IPS DF 19.7 (cell line): ENCODE results near the gene GMDS.

Source experiments
- DNase-seq: peaks from one replicate; pipeline ENCODE4 v3.0.0-alpha.2; 2013; ENCODE audit warnings: low read depth, low spot score

The GMDS gene

GRCh38 chr6:2133716-2134310, 111.6 kb downstream of the GMDS start:
- DNase-seq, result no peak

- no peak for DNase-seq
Measured at GRCh38 chr6:2132916-2133315, 112.5 kb downstream of the GMDS start.

GRCh38 chr6:2132416-2132815, 113.0 kb downstream of the GMDS start:
- no peak for DNase-seq

GRCh38 chr6:2129182-2129621, 116.2 kb downstream of the GMDS start:
- no peak for DNase-seq

- DNase-seq, result no peak
Measured at GRCh38 chr6:2127484-2127911, 117.9 kb downstream of the GMDS start.

GRCh38 chr6:2126351-2126750, 119.1 kb downstream of the GMDS start:
- no peak for DNase-seq

GRCh38 chr6:2125158-2125557, 120.2 kb downstream of the GMDS start:
- no peak for DNase-seq

- no peak for DNase-seq
Measured at GRCh38 chr6:2124260-2124709, 121.1 kb downstream of the GMDS start.

- no peak for DNase-seq
Measured at GRCh38 chr6:2120912-2121311, 124.5 kb downstream of the GMDS start.

GRCh38 chr6:2119275-2119674, 126.1 kb downstream of the GMDS start:
- no peak for DNase-seq

- no peak for DNase-seq
Measured at GRCh38 chr6:2118136-2118535, 127.3 kb downstream of the GMDS start.

GRCh38 chr6:2117447-2117846, 128.0 kb downstream of the GMDS start:
- DNase-seq, result no peak

GRCh38 chr6:2116496-2116895, 128.9 kb downstream of the GMDS start:
- DNase-seq, result no peak

GRCh38 chr6:2114100-2114499, 131.3 kb downstream of the GMDS start:
- no peak for DNase-seq

GRCh38 chr6:2111162-2111677, 134.2 kb downstream of the GMDS start:
- DNase-seq, result no peak

GRCh38 chr6:2110504-2110903, 134.9 kb downstream of the GMDS start:
- no peak for DNase-seq

- no peak for DNase-seq
Measured at GRCh38 chr6:2109796-2110195, 135.6 kb downstream of the GMDS start.

GRCh38 chr6:2108700-2109306, 136.6 kb downstream of the GMDS start:
- DNase-seq, result no peak

- DNase-seq, result no peak
Measured at GRCh38 chr6:2104524-2104880, 140.9 kb downstream of the GMDS start.

GRCh38 chr6:2103765-2104523, 141.5 kb downstream of the GMDS start:
- DNase-seq, result no peak

GRCh38 chr6:2102966-2103365, 142.4 kb downstream of the GMDS start:
- no peak for DNase-seq

GRCh38 chr6:2102316-2102883, 143.0 kb downstream of the GMDS start:
- DNase-seq, result no peak
